GM12892 (cell line): ENCODE data around the gene NDUFAF8.

Source experiments
- POLR2A ChIP-seq: IDR thresholded peaks from 2 replicates; pipeline ENCODE4 v1.6.1; 2011; ENCODE audit warnings: low read depth, low read length, control low read depth
- POLR2AphosphoS5 ChIP-seq: IDR thresholded peaks from 2 replicates; pipeline ENCODE4 v1.6.1; 2011; ENCODE audit warnings: low read depth, low read length, control low read depth
- TAF1 ChIP-seq: IDR thresholded peaks from 2 replicates; pipeline ENCODE4 v1.6.1; 2011; ENCODE audit warnings: low read depth, mild to moderate bottlenecking, control low read depth, low read length, borderline replicate concordance

- TF ChIP-seq POLR2A (peak; percentile 37; the same call in 1 of the 2 replicates), POLR2AphosphoS5 (no peak), TAF1 (0 out of 2 replicates have a peak, but pooled peaks have one; percentile 44)
Observed at GRCh38 chr17:81222906-81223761, 16.0 kb upstream of the NDUFAF8 start, which contains the start of gene CEP131.
